Glomerular visceral epithelial cell (primary cell): Measurements from ENCODE around the gene L3MBTL3.
"Not testable (repeated sequence)": the region's sequence is repeated elsewhere in the genome, so short reads cannot be mapped to it uniquely, and the experiment has no call there.

ENCODE experiments used
- DNase-seq: peaks from one replicate; pipeline ENCODE4 v3.0.0-alpha.2; 2016; ENCODE audit errors: extremely low spot score

L3MBTL3 gene

DNA sequence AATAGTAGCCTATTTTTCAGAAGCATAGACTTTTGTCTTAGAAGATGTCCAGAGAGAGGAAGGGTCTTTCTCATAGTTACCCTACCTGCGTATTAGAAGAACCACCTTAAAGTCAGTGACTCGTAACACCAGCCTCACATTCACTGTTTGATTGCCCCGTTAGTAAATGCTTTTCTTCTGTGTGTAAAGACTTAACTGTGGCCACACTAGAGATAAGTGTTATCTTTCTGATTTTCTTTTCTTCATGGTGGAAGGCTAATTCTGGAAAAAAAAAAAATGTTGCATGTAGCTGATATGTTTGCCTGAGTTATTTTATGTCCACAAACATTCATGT is 120.5 kb downstream of the L3MBTL3 start:
- no peak for DNase-seq

DNA sequence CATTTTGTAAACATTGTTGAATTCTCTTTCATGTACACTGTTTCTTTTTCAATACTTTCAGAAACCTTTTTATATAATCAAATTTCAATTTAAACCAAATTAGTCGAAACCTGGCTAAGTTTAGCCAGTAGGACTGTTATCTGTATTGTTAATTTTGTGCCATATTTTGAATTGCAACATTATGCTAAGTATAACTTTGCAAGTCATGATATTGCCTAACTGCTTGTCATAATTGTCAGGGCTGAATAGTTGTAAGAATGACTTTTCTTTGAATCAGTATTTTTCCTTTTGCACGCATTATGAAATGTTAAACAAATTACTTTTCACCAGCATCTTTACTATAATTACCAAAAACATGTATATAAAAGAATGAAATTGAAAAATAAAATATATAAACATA is 121.7 kb downstream of the L3MBTL3 start:
- DNase-seq = no peak

DNA sequence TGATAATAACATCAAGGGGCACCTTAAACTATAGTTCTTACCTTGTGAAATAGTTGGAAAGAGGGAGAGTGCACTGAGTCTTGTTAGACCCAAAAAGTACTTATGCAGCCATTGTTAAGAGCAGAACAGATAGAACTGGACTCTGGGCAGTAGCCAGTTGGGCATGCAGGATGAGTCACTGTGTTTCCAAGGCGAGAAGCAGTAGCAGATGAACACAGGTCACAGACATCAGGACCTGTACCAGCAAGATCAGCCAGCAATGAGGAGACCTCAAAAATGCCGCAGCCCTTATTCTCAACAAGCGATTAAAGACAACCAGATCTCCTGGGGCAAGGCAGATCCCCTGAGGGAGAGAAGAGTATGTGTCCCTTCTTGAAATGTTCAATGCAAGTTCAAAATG is 125.3 kb downstream of the L3MBTL3 start:
- peak; percentile 4 for DNase-seq

DNA sequence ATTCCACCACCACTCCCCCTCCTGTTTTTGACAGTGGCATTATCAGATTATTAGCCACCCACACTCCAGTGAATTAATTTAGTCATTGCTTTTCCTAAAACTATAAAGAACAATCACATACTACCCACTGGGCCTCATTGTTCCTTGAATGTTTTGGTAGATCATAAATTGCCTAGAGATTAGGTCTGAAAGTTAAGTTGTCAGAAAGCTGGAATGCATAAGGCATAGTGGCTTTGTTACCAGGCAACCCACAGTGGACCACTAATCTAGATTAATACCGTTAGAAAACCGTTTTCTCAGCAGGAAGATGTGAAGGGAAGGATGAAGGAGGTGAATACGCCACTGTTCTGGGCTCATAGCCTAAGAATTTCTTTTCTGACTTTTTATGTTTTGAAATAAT is 128.7 kb downstream of the L3MBTL3 start:
- no peak for DNase-seq

DNA sequence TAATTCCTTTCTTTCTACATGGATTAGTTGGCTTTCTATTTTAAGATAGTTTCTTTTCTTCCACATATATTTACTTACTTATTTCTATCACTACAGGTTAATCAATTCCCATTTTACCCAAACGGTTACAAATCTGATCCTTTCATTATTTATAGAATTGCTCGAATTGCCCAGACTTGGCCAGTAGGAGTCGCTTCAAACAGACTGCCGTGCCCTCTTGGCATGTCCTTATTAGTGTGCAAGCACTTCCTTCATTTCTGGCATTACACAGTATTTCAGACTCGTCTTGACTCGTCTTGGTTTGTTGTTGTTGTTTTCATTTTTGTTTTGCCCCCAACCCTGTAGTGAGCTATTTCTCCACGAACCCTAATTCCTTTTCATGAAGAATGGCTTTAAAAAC is 129.8 kb downstream of the L3MBTL3 start:
- DNase-seq = no peak

DNA sequence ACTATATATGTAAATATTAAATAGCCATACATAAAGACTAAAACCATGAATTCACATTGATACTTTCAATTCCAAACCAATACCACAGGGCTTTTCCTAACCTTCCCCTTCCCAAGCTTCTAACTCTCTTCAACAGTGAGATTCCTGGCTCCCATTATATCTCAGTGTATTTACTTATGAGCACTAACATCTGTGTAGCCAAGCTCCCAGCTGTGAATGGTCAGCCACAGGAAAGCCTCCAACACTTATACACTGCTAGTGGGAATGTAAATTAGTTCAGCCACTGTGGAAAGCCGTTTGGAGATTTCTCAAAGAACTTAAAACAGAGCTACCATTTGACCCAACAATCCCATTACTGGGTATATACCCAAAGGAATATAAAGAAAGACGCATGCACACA is 130.6 kb downstream of the L3MBTL3 start:
- DNase-seq = not testable (repeated sequence)

DNA sequence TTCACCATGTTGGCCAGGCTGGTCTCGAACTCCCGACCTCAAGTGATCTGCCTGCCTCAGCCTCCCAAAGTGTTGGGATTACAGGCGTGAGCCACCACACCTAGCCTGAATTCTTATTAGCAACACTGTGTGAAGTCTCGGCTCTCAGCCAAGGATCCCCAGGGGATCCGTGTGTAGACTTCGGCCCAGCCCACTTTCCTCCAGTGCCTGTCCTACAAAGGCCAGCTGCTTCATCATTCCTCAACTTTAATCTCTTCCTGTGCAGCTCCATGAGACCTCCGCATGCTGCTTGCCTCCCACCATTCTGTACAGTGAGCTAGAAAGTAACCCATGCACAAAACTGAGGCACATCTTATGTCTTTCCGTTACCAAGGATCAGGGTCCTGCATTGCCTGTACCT is 132.5 kb downstream of the L3MBTL3 start:
- no peak for DNase-seq

DNA sequence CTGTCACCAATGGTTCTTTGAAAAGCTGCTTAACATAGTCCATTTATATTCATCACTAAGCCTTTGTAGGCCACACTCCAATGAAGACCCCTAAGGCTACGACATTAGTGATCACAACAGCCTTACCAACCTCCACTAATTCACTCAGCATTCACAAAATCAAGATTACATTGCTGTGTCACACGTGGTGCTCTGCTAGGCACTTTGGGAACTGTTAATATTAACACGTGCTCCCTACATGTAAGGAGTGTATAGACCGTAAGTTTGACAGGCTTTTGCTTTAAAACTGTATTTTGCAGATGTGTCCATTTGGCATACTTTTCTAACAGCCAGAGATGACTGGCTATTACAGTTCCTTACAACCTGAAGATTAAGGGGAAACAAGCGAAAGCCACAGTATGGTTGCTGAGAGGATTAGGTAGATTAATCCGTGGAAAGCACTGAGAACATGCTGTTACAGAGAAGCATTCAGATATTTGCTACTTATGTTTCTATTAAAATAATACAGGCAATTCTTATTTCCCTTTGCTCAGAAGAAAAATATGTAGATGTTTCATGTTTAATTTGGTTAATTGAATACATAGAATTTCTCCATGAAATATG is 134.6 kb downstream of the L3MBTL3 start:
- DNase-seq = no peak

DNA sequence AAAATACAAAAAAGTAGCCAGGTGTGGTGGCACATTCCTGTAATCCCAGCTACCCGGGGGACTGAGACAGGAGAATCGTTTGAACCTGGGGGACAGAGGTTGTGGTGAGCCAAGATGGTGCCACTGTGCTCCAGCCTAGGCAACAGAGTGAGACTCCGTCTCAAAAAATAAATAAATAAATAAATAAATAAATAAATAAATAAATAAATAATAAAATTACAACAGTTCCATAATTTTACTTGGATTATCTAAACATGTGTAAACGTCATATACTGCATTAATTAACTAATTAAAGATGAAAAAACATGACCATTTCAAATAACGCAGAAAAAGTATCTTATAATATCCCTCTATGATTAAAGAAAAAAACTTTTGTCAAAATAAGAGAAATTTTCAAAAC is 138.5 kb downstream of the L3MBTL3 start:
- no peak for DNase-seq

DNA sequence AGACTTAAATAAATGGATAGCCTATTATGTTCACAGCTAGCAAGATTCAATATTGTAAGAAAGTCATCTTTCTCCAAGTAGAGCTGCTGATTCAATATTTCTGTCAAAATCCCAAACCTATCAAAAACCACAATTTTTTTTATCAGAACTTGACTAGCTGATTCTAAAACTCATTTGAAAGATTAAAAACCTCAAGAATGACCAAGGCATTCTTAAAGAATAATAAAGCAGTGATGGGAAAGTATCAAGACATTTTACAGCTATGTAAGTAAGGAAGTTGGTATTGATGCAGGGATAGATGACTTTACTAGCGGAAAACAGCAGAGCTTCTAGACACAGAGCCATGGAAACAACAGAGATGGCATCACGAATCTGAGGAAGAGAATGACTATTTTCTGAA is 139.7 kb downstream of the L3MBTL3 start:
- no peak for DNase-seq

DNA sequence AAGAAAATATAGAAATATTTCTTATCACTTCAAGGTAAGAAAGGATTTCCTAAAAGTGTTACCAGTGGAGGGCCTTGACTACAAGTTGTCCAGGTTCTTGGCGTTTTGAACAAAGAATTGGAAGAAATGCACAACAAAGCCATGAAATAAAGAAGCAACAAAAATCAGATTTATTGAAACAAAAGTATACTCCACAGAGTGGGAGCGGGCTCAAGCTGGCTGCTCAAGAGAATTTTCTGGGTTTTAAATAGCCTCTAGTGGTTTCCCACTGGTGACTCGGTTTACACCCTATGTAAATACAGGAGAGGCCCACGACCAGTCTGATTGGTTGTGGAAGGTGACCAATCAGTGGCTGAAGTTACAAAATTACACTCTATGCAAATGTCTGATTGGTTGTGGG is 140.2 kb downstream of the L3MBTL3 start:
- no peak for DNase-seq

DNA sequence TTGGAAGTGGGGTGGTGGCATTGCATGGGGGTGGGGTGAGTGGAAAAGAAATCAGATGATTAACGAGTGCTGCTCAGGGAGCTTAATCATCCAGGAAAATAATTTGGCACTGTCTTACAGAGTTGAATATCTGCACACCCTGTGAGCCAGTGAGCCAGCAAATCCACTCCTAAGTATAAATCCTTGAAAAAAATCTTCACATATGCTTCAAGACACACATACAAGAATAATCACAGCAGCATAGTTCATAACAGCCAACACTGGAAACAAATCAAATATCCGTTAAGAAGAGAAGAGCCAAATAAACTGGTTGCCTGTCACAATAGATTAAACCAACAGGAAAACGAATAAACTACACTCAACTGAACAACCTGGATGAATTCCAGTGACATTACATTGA is 141.6 kb downstream of the L3MBTL3 start:
- DNase-seq = no peak

DNA sequence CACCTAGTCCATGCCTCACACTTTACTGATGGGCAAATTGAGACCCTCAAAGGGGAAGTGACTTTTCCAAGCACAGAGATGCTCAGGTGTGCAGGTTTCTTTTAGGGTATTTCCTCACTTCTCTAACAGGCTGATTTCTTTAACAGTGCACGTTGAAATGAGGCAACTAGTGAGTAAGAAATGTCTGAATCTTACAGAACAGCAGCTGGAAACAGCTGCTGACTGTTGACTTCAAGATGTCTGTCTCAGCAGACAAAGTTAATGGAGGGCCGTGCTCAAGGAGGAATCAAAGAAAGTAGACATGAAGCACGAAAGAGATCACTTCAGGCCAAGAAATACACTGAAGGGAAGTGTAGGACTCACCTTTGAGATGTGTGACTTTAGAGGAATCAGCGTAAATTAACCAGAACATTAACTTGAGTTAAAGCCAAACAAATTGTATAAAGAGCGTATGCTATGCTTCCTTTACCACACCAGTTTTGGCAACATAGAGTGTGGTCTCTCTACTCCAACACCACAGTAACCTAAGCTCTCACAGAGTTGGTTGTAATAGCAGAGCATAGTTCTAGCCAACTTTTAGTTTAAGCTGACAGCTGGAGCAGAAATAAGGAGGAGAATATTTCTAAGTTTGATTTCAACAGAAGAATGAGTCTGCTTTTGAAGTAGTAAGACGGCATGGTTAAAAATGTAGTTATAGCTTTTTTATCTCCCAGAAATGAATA is 143.5 kb downstream of the L3MBTL3 start:
- DNase-seq = no peak

DNA sequence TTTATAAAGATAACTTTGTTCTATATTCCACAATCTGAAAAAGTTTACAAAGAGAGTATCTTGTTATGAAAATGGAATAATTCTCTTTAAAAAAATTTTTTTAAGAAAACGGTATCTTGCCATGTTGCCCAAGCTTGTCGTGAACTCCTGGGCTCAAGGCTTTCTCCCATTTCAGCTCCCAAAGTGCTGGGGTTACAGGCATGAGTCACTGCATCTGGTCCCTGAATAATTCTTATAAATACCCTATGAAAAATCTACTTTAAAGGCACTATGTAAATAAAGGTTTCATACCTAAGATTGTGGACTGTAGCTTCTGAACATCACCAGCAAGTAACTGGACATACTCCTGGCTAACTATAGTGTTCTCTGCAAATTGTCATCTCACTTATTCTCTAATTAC is 144.0 kb downstream of the L3MBTL3 start:
- DNase-seq = no peak

DNA sequence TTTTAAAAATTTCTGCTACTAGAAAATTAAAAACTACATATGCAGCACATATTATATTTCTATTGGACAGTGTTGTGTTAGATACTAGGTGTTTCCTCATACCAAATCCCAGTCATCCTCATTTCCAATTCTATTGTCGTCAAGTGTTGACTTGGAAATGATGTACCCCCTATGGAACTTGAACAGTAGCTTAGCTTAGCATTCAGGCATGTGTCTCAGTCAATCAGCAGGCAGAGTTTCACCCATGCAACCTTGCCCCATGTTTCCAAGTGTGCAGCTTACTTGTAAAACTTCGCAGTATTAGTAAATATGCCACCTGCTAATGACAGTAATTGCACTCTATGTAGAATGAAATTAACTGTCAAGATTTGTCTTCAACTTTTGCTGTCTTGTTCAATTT is 144.9 kb downstream of the L3MBTL3 start:
- DNase-seq = no peak

DNA sequence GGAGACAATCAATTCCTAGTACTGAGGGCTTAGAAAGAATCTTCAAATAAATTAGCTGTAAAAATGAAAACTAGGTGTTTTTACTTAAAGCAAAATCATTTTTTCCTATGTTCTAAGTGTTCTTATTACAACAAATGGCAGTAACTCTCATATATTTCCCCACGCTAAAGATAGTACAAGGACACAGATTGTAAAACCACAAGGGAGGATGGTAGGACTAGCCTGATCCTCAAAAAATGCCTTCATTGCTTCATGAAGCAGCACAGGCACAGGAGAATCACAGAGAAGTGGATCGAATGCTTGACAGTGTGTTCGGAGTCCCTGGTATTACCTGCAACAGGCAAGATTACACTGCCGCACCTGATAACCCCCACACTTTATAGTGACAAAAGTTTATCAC is 145.9 kb downstream of the L3MBTL3 start:
- DNase-seq = no peak

DNA sequence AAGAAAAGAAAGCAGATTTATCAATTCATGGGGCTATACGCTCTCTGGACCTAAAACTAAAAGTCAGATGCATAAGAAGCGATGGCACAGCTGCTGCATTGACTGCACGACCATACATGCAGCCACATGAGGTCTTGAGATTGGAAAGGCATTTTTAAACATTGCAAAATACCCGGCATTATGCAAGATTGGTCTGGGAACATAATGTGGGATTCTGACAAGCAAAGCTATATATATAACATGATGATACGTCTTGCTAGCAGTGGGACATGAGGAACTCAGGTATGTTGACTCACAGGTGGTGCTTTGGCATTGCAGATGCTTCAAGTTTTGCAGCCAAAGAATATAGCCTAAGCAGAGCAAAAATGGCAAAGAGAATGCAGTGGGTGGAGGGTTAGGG is 149.3 kb downstream of the L3MBTL3 start:
- no peak for DNase-seq

DNA sequence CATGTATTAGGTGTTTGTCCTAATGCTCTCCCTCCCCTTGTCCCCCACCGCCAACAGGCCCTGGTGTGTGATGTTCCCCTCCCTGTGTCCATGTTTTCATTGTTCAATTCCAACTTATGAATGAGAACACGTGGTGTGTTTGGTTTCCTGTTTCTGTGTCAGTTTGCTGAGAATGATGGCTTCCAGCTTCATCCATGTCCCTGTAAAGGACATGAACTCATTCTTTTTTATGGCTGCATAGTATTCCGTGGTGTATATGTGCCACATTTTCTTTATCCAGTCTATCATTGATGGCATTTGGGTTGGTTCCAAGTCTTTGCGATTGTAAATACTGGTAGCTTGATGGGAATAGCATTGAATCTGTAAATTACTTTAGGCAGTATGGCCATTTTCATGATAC is 151.8 kb downstream of the L3MBTL3 start:
- not testable (repeated sequence) for DNase-seq

DNA sequence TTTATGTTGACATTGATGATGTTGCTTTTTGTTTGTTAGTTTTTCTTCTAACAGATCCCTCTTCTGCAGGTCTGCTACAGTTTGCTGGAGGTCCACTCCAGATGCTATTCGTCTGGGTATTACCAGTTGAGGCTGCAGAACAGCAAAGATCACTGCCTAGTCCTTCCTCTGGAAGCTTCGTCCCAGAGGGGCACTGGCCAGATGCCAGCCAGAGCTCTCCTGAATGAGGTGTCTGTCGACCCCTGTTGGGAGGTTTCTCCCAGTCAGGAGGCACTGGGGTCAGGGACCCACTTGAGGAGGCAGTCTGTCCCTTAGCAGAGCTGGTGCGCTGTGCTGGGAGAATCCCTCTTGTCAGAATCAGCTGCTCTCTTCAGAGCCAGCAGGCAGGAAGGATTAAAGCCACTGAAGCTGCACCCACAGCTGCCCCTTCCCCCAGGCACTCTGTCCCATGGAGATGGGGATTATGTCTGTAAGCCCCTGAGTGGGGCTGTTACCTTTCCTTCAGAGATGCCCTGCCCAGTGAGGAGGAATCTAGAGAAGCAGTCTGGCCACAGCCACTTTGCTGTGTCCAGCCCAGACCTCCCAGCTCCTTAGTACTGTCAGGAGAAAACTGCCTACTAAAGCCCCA is 155.1 kb downstream of the L3MBTL3 start:
- not testable (repeated sequence) for DNase-seq

DNA sequence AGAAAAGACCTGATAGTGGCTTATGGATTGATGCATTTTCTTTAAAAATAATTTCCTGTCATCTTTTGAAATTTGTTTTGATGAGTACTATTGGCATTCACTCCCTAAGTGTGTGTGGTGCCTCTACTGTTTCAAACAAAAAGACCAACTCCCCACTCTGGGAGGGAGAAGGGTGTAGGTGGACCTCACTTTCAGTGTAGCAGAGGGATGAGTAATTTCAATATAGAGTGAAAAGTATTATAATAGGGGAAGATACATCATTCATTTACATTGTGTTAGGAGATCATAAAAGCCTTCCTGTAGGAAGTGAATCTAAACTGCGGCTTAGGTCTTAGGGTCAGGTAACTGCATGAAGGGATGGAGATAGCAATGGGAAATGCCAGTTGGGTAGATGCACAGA is 158.0 kb downstream of the L3MBTL3 start:
- DNase-seq = no peak

DNA sequence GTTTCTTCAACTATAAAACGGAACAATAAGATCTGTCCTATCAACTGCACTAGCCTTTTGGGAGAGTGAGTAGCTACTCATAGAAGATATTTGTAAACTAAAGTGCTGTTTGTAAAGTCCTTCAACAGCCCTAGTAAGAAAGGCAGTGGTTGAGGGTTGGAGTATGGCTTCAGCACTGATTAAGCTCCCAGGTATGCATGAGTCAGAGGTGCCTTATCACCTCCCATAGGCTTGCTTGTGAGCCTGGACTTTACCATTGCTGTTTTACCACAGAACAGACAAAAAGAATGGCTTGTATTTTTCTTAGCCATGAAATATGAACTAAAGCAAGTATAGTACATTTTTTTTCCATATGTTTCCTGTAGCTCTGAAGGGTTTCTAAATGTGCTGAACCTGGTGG is 160.3 kb downstream of the L3MBTL3 start:
- DNase-seq = peak; percentile 72

DNA sequence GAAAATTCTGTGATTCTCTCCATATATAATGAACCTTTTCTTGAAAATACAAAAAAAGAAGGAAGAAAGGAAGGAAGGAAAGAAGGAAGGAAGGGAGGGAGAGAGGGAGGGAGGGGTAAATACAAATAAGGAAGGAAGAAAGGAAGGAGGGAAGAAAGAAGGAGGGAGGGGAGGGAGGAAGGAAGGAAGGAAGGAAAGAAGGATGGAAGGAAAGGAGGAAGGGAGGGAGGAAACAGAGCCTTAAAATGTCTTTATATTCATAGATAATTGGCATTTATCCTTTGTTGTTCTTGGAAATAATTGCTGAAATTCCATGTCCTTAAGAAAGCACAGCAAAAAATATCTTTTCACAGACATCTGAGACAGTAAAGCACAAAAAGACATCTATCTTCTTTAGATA is 164.1 kb downstream of the L3MBTL3 start:
- DNase-seq = no peak
